Measurements from ENCODE around the gene ANGPTL2.
"Not testable (repeated sequence)": the region's sequence is repeated elsewhere in the genome, so short reads cannot be mapped to it uniquely, and the experiment has no call there.

Gene ANGPTL2

DNA sequence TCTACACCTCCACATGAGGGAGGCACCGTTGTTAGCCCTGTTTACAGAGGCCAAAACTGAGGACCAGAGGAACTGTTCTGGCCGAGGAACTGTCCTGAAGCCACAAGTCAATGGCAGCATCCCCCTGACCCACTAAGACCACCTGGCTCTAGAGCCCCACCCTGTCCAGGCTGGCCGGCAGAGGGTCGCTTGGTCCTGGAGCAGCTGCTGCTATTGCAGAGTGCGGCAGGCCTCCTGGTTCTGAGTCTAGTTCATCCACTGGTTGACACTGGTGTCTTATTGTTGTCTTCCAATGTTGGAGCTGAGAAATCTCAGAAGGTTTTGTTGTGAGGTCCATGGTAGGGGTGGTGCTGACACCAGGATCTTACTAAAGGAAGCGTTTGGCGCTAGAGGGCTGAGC is 26.6 kb upstream of the ANGPTL2 start:
- no peak overlapping the region for H3K27ac ChIP-seq
- no peak for DNase-seq (ENCODE audit: low spot score)
- TF ChIP-seq, protein P1, sequence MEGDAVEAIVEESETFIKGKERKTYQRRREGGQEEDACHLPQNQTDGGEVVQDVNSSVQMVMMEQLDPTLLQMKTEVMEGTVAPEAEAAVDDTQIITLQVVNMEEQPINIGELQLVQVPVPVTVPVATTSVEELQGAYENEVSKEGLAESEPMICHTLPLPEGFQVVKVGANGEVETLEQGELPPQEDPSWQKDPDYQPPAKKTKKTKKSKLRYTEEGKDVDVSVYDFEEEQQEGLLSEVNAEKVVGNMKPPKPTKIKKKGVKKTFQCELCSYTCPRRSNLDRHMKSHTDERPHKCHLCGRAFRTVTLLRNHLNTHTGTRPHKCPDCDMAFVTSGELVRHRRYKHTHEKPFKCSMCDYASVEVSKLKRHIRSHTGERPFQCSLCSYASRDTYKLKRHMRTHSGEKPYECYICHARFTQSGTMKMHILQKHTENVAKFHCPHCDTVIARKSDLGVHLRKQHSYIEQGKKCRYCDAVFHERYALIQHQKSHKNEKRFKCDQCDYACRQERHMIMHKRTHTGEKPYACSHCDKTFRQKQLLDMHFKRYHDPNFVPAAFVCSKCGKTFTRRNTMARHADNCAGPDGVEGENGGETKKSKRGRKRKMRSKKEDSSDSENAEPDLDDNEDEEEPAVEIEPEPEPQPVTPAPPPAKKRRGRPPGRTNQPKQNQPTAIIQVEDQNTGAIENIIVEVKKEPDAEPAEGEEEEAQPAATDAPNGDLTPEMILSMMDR (conservative IDR thresholded peaks at IDR 0.05; ENCODE audit: low read depth), result no peak
- CTCF ChIA-PET, result interaction anchor here (0.6 to 1.7 kb wide), 2 partner anchors 50 to 206 kb away, joined by 5 to 7 read pairs; no protein-coding TSS in a partner anchor
- POLR2A ChIA-PET (ENCODE audit: low non-redundant PET), result no interaction called here

DNA sequence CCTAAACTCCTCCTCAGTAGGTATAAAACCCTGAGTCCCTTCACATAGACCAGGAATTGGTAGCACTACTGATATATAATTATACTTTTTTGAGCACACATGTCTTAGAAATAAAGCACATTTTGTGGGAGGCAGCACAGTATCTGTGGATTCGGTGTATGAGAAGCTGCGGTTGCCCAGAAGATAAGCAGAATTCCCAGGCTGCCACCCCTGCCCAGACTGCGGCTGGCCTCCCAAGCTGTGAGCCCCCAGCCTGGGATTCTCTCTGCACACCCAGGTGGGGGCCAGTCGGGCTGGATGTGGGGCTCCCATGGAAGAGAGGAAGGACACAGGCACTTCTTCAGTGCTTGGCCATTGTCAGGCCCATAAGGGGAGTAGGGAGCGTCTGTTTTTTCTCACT is 25.6 kb upstream of the ANGPTL2 start:
- CTCF ChIA-PET, result interaction anchor here (1.1 kb wide), 1 partner anchor 9 kb away, joined by 4 read pairs; no protein-coding TSS in a partner anchor
- H3K27ac ChIP-seq, result no peak overlapping the region
- POLR2A ChIA-PET (ENCODE audit: low non-redundant PET), result no interaction called here
- no peak for DNase-seq (ENCODE audit: low spot score)
- TF ChIP-seq, protein P1 (conservative IDR thresholded peaks at IDR 0.05; ENCODE audit: low read depth), result no peak

DNA sequence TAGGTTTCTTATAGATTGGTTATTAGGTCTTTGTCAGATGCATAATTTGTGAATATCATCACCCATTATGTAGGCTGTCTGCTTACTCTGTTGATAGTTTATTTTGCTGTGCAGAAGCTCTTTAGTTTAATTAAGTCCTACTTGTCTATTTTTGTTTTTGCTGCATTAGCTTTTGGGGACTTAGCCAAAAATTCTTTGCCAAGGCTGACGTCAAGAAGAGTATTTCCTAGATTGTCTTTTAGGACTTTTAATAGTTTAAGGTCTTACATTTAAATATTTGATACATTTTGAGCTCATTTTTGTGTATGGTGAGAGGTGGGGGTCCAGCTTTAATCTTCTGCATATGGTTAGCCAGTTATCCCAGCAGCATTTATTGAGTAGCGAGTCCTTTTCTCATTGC is 24.8 kb upstream of the ANGPTL2 start:
- H3K27ac ChIP-seq, result no peak overlapping the region
- POLR2A ChIA-PET (ENCODE audit: low non-redundant PET), result no interaction called here
- CTCF ChIA-PET, result interaction anchor here (1.1 to 1.2 kb wide), 2 partner anchors 9 to 10 kb away, joined by 3 to 4 read pairs; no protein-coding TSS in a partner anchor
- no peak for DNase-seq (ENCODE audit: low spot score)
- TF ChIP-seq, protein P1 (conservative IDR thresholded peaks at IDR 0.05; ENCODE audit: low read depth), result no peak

DNA sequence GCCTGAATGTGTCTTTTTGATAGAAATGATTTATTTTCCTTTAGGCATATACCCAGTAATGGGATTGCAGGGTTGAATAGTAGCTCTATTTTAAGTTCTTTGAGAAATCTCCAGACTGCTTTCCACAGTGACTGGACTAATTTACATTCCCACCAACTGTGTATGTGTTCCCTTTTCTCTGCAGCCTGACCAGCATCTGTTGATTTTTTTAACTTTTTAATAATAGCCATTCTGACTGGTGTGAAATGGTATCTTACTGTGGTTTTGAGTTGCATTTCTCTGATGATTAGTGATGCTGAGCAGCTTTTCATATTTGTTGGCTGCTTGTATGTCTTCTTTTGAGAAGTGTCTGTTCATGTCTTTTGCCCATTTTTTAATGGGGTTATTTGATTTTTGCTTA is 24.4 kb upstream of the ANGPTL2 start:
- DNase-seq (ENCODE audit: low spot score); H3K27ac ChIP-seq; POLR2A ChIA-PET (ENCODE audit: low non-redundant PET): not testable (repeated sequence)
- CTCF ChIA-PET, result interaction anchor here (0.6 to 1.2 kb wide), 3 partner anchors 9 to 182 kb away, joined by 3 to 4 read pairs (median 3); no protein-coding TSS in a partner anchor

DNA sequence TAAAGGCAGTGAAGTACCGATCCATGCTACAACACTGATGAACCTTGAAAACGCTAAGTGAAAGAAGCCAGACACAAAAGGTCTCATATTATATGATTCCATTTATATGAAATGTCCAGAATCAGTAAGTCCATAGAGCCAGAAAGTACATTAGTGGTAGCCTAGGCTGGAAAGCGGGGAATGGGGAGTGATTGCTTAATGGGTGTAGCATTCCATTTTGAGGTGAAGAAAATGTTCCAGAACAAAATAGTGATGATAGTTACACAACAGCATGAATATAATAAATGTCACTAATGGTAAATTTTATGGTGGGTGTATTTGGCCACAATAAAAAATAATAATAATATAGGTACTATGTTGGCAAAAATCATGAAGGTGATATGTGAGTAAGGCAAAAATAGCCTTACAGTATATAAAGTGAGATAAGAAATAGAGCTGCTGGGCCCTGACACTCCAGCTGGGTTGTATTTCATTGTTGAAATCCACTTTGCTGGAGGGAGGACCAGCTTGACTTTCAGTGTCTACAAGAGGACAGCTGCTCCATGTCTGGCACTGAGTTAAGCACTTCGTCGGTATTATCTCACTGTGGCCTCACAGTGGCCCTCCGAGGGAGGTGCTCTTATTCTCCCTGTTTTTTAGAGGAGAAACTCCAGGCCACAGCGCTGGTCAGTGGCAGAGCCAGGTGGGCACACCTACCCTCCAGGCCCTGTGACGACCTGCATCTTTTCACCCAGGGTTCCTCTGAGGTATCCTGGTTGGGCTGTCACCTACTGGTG is 22.4 kb upstream of the ANGPTL2 start:
- ChIA-PET CTCF (no interaction called here), POLR2A (ENCODE audit: low non-redundant PET) (no interaction called here)
- DNase-seq (ENCODE audit: low spot score), result no peak
- TF ChIP-seq, protein P1 (conservative IDR thresholded peaks at IDR 0.05; ENCODE audit: low read depth), result no peak
- no peak overlapping the region for H3K27ac ChIP-seq

DNA sequence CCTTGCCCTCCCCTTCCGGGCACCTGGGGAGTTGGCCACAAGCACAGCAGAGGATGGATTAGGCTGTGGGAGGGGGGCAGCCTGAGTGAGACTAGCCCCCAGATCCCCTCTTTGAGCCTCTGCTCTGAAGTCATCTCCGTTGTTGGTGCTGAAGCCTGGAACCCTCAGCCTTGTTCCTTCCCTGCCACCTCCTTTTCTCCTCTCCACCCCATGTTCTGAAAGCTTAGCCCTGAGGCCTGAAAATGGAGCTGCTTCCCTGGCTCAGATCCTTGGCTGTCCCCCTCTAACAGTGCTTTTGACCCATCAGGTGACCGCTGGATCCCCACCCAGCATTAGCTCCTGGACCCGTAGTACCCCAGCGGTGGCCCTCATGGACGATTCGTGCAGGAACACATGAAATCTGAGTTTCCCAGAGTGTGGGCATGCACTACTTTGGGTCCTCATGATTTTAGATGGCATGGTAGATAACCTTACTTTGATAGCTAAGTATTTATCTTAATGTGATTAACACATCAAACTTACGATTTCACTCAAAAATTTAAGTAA is 21.6 kb upstream of the ANGPTL2 start:
- no peak for DNase-seq (ENCODE audit: low spot score)
- ChIA-PET POLR2A (ENCODE audit: low non-redundant PET) (no interaction called here), CTCF (interaction anchor here (0.6 kb wide), 1 partner anchor 956 kb away, joined by 3 read pairs; no protein-coding TSS in a partner anchor)
- H3K27ac ChIP-seq, result no peak overlapping the region
- TF ChIP-seq, protein P1 (conservative IDR thresholded peaks at IDR 0.05; ENCODE audit: low read depth), result no peak

DNA sequence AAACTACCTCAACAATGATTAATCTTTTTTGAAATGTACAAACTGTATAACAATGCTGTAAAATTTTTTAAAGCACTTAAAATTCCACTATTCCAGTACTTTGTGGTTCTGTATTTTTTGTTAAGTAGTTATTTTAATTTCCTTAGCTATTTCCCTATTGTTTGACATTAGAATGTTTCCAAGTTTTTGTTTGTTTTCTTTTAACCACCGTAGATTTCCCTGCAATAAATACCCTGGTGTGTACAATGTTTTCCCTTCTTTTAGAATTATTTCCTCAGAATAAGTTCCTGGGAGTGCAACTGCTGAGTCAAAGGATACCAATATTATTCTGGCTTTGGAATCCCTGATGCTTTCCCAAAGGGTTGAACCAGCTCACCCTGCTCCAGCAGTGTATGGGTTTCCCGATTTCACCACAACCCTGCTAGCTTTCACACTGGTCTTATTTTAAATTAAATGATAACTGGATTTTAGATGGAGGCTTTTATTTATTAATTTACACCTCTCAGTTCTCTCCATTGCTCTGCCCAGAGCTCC is 20.6 kb upstream of the ANGPTL2 start:
- TF ChIP-seq, protein P1 (conservative IDR thresholded peaks at IDR 0.05; ENCODE audit: low read depth), result no peak
- no peak for DNase-seq (ENCODE audit: low spot score)
- ChIA-PET POLR2A (ENCODE audit: low non-redundant PET) (no interaction called here), CTCF (interaction anchor here (0.8 kb wide), 1 partner anchor 20 kb away, joined by 3 read pairs; no protein-coding TSS in a partner anchor)
- no peak overlapping the region for H3K27ac ChIP-seq

Data from RWPE1 (cell line).